A673 (cell line): ENCODE results near the gene CYP27C1. TPM values are rescaled to one million over a fixed set of nuclear protein-coding genes. Genes with fewer than 3 reads are reported as not detected.

ENCODE experiments used
- BruUV-seq: library from RNA; stranded (reverse); fragments of 400-500 nt; replicated peaks from 2 replicates; lab custom pipeline; 2021; lab: Mats Ljungman, UMichigan
- CTCF ChIA-PET: fragments of 300-600 bp; sonication (Branson Sonifier 250); formaldehyde crosslinking; loops from one replicate; lab custom pipeline; 2022; ENCODE audit warnings: antibody characterized with exemption; lab: Charles Lee
- POLR2A ChIA-PET: fragments of 300-600 bp; sonication (Branson Sonifier 250); formaldehyde crosslinking; loops from one replicate; lab custom pipeline; 2022; ENCODE audit warnings: antibody characterized with exemption; ENCODE audit not compliant: low non-redundant PET; lab: Charles Lee
- DNase-seq: peaks from one replicate; pipeline ENCODE4 v3.0.0-alpha.2; 2015; ENCODE audit warnings: low spot score
- H3K27ac ChIP-seq: fragments of 200-600 bp; sonication (generic); 2 replicates; pipeline ENCODE4 v1.5.1; 2016; ENCODE audit warnings: mixed run types, low read depth, mild to moderate bottlenecking, mixed read lengths, antibody characterized with exemption, low read length; ENCODE audit not compliant: poor library complexity, severe bottlenecking
- H3K27me3 ChIP-seq: fragments of 200-600 bp; sonication (generic); replicated peaks from 2 replicates; pipeline ENCODE4 v1.6.1; 2017; ENCODE audit warnings: mixed run types, low read depth, mild to moderate bottlenecking, mixed read lengths, antibody characterized with exemption, low read length; ENCODE audit not compliant: insufficient read depth, poor library complexity
- H3K36me3 ChIP-seq: fragments of 200-600 bp; sonication (generic); 2 replicates; pipeline ENCODE4 v1.6.1; 2016; ENCODE audit warnings: mixed run types, mild to moderate bottlenecking, mixed read lengths, antibody characterized with exemption, low read length; ENCODE audit not compliant: insufficient read depth, poor library complexity, severe bottlenecking
- H3K4me1 ChIP-seq: fragments of 200-600 bp; sonication (generic); 2 replicates; pipeline ENCODE4 v1.6.1; 2017; ENCODE audit warnings: mixed run types, mild to moderate bottlenecking, mixed read lengths, antibody characterized with exemption, low read length; ENCODE audit not compliant: insufficient read depth, poor library complexity, severe bottlenecking
- H3K4me3 ChIP-seq: fragments of 200-600 bp; sonication (generic); 2 replicates; pipeline ENCODE4 v1.5.1; 2016; ENCODE audit warnings: low read depth, mixed run types, mild to moderate bottlenecking, mixed read lengths, low read length; ENCODE audit not compliant: poor library complexity, severe bottlenecking
- H3K9me3 ChIP-seq: fragments of 200-600 bp; sonication (generic); 2 replicates; pipeline ENCODE4 v1.6.1; 2016; ENCODE audit warnings: mixed run types, low read depth, mild to moderate bottlenecking, mixed read lengths, antibody characterized with exemption, low read length; ENCODE audit not compliant: poor library complexity, severe bottlenecking
- CTCF ChIP-seq: fragments of 300-800, 200-600 bp; sonication (generic); conservative IDR thresholded peaks from 2 replicates; pipeline ENCODE4 v1.5.1; 2017; ENCODE audit warnings: low read depth, mild to moderate bottlenecking, antibody characterized with exemption, low read length, moderate library complexity, mixed read lengths
- EZH2 ChIP-seq: fragments of 200-600 bp; sonication (generic); IDR thresholded peaks from 2 replicates; pipeline ENCODE4 v1.6.1; 2017; ENCODE audit warnings: borderline replicate concordance, low read depth, mild to moderate bottlenecking, mixed read lengths, antibody characterized with exemption, low read length; ENCODE audit not compliant: poor library complexity, severe bottlenecking
- intact Hi-C: fragments of 100-400 bp; cut with micrococcal nuclease; formaldehyde crosslinking; loops from one replicate; pipeline ENCODE4 v1.10.0; 2022; ENCODE audit not compliant: unreplicated experiment
- total RNA-seq: library from RNA; stranded (reverse); gene quantifications from 2 replicates; pipeline ENCODE4 v1.2.3, GENCODE V29; 2021

Gene CYP27C1
- total RNA-seq, 1 experiment from 2014 or later = 4.2 TPM

GRCh38 chr2:127155947-127156346 is 64.2 kb downstream of the CYP27C1 start:
- no peaks in the 10 kb centered on the region for H3K36me3 ChIP-seq
- DNase-seq = no peak
- H3K27me3 ChIP-seq = no peaks in the 10 kb centered on the region
- no peak overlapping the region for H3K27ac ChIP-seq
- BruUV-seq = no TSS peak
- H3K4me3 ChIP-seq = no peak overlapping the region
- TF ChIP-seq EZH2 (no peak), CTCF (no peak)
- intact Hi-C loops = no loop called here
- H3K4me1 ChIP-seq = no peaks in the 10 kb centered on the region
- POLR2A ChIA-PET = no interaction called here
- no peaks in the 10 kb centered on the region for H3K9me3 ChIP-seq
- CTCF ChIA-PET = interaction anchor here (0.7 kb wide), 1 partner anchor 152 kb away, joined by 4 read pairs; no protein-coding TSS in a partner anchor

GRCh38 chr2:127155028-127155581 is 65.0 kb downstream of the CYP27C1 start:
- CTCF ChIA-PET = no interaction called here
- no peaks in the 10 kb centered on the region for H3K27me3 ChIP-seq
- TF ChIP-seq EZH2 (no peak), CTCF (no peak)
- H3K36me3 ChIP-seq = no peaks in the 10 kb centered on the region
- BruUV-seq = no TSS peak
- POLR2A ChIA-PET = no interaction called here
- intact Hi-C loops = no loop called here
- H3K27ac ChIP-seq = no peak overlapping the region
- no peaks in the 10 kb centered on the region for H3K4me1 ChIP-seq
- no peak overlapping the region for H3K4me3 ChIP-seq
- no peak for DNase-seq
- H3K9me3 ChIP-seq = no peaks in the 10 kb centered on the region

- POLR2A ChIA-PET = no interaction called here
- no peak overlapping the region for H3K4me3 ChIP-seq
- intact Hi-C loops = no loop called here
- CTCF ChIA-PET = no interaction called here
- no peak overlapping the region for H3K27ac ChIP-seq
- BruUV-seq = no TSS peak
- no peak for DNase-seq
- TF ChIP-seq EZH2 = no peak
- TF ChIP-seq CTCF = no peak
- H3K36me3 ChIP-seq = no peaks in the 10 kb centered on the region
- H3K4me1 ChIP-seq = no peaks in the 10 kb centered on the region
- H3K27me3 ChIP-seq = no peaks in the 10 kb centered on the region
- no peaks in the 10 kb centered on the region for H3K9me3 ChIP-seq
Measured at GRCh38 chr2:127154396-127154795, 65.7 kb downstream of the CYP27C1 start.
